Neural cell (in vitro differentiated cells): ENCODE measurements around the gene TAF11.

Experiments
- CTCF ChIP-seq: fragments of 450-650 bp; IDR thresholded peaks from 2 replicates; pipeline ENCODE4 v1.5.1; 2014; ENCODE audit warnings: antibody characterized with exemption, mild to moderate bottlenecking, moderate library complexity; ENCODE audit not compliant: poor library complexity, severe bottlenecking
- TAF1 ChIP-seq: IDR thresholded peaks from 2 replicates; pipeline ENCODE4 v1.6.1; 2012; ENCODE audit warnings: low read depth

DNA sequence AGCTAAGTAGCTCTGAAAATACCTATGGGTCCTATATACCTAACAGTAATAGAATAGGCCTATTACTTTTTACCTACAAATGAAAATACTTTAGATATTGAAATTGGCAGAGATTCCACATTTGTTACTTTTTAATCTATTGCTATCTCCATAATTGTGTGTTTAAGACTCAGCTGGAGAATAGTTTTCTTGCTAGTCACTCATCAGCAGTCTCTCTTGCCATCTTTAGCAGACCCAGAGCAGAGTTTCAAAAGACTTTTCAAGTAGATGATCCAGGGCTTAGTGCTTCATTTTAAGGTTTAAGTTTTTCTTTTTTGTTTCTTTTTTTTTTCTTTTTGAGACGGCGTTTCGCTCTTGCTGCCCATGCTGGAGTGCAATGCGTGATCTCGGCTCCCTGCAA, 14.1 kb upstream of the TAF11 start:
- no peak for TF ChIP-seq TAF1
- TF ChIP-seq CTCF: no peak
